T47D (cell line): ENCODE data around the gene LYZL4.

Experiments
- DNase-seq, 2 experiments: peaks; one replicate each; pipeline versions ENCODE4 v3.0.0 to v3.0.0-alpha.2; 2011 to 2012; ENCODE audit warnings: low read depth in 1 of 2, low spot score in 1 of 2
- JUND ChIP-seq: IDR thresholded peaks from 2 replicates; pipeline ENCODE4 v1.6.1; 2012; ENCODE audit warnings: low read depth
- in situ Hi-C: cut with HindIII; loops from 2 replicates; pipeline ENCODE4 v1.10.0; 2016; ENCODE audit warnings: low sequenced_read_pairs, low pct_unique_long_range_greater_than_20kb

Gene LYZL4

GRCh38 chr3:42412526-42413155, 2.2 kb upstream of the LYZL4 start:
- in situ Hi-C loops: no loop called here
- no peak for TF ChIP-seq JUND
- no peak for DNase-seq

- in situ Hi-C loops: no loop called here
- no peak for DNase-seq
- TF ChIP-seq JUND: no peak
Measured at GRCh38 chr3:42411429-42411828, 1.0 kb upstream of the LYZL4 start.

GRCh38 chr3:42408156-42408555, 2.3 kb downstream of the LYZL4 start:
- DNase-seq: no peak
- no peak for TF ChIP-seq JUND
- in situ Hi-C loops: no loop called here

GRCh38 chr3:42406727-42407450, 3.5 kb downstream of the LYZL4 start:
- no peak for TF ChIP-seq JUND
- no peak for DNase-seq
- in situ Hi-C loops: no loop called here

GRCh38 chr3:42405857-42406256, 4.6 kb downstream of the LYZL4 start:
- in situ Hi-C loops: no loop called here
- TF ChIP-seq JUND: no peak
- DNase-seq: no peak

GRCh38 chr3:42403737-42404136, 6.7 kb downstream of the LYZL4 start:
- no peak for TF ChIP-seq JUND
- in situ Hi-C loops: no loop called here
- no peak for DNase-seq

- in situ Hi-C loops: no loop called here
- TF ChIP-seq JUND: no peak
- DNase-seq: no peak
Measured at GRCh38 chr3:42402394-42403096, 7.9 kb downstream of the LYZL4 start.

GRCh38 chr3:42398080-42398479, 12.3 kb downstream of the LYZL4 start:
- DNase-seq: no peak
- in situ Hi-C loops: no loop called here
- TF ChIP-seq JUND: no peak

- in situ Hi-C loops: no loop called here
- TF ChIP-seq JUND: no peak
- DNase-seq: no peak
Measured at GRCh38 chr3:42397644-42398043, 12.8 kb downstream of the LYZL4 start.

- no peak for DNase-seq
- in situ Hi-C loops: no loop called here
- TF ChIP-seq JUND: no peak
Measured at GRCh38 chr3:42394579-42395288, 15.7 kb downstream of the LYZL4 start.

- in situ Hi-C loops: no loop called here
- no peak for DNase-seq
- TF ChIP-seq JUND: no peak
Measured at GRCh38 chr3:42387802-42388651, 22.4 kb downstream of the LYZL4 start.

GRCh38 chr3:42381551-42382082, 28.8 kb downstream of the LYZL4 start:
- no peak for DNase-seq
- no peak for TF ChIP-seq JUND
- in situ Hi-C loops: no loop called here
